ENCODE data around the gene SNTG2.

GRCh38 chr2:1136067-1136466, 185.4 kb downstream of the SNTG2 start:
- TF ChIP-seq CTCF (IDR thresholded peaks at IDR 0.05; ENCODE audit: low read depth, low read length, poor library complexity, severe bottlenecking) (no peak), EZH2phosphoT487 (IDR thresholded peaks at IDR 0.05; ENCODE audit: borderline replicate concordance, low read length) (no peak)

Measured in DOHH2 (cell line).